T follicular helper cell (primary cell): ENCODE measurements around the gene DCTN2.
A peak's percentile ranks its signal among the peaks of the same experiment; 100 is the strongest.
"Not testable (repeated sequence)": the region's sequence is repeated elsewhere in the genome, so short reads cannot be mapped to it uniquely, and the experiment has no call there.

Source experiments
- DNase-seq: peaks from one replicate; pipeline ENCODE4 v3.0.0-alpha.2; 2020; ENCODE audit warnings: low read depth

DCTN2 gene

GRCh38 chr12:57528831-57529555, 18.0 kb downstream of the DCTN2 start:
- DNase-seq, result no peak

DNA sequence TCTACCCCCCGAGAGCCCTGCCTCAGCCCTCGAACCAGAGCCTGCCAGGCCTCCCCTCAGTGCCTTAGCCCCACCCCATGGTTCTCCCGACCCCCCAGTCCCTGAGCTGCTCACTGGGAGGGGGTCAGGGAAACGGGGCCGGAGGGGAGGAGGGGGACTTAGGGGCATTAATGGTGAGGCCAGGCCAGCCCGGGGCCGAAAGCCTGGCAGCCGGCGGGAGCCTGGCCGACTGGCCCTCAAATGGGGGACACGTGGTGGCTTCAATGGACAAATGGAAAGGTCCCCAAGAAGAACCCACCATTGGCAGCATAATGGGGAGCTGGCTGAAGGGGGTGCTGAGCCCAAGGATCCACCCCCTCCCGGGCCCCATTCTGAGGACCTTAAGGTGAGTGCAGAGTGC, 18.8 kb downstream of the DCTN2 start:
- DNase-seq, result no peak

DNA sequence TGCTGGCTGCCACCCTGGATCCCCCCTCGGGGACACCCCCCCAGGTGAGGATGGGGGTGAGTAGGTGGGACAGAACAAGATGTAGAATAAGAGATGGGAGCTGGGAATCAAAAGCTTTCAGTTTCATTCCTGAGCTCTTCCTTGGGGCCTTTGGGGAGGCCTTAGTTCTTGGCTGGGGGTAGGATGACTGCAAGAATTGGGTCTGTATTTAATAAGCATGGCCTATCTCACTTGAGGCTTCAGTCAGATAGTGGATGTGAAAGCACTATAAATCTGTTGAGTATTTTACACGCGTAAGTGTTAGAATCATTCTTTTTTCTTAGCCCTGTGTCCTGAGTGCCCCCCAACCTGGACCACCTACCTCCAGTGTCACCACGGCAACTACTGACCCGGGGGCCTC, 19.8 kb downstream of the DCTN2 start:
- no peak for DNase-seq

DNA sequence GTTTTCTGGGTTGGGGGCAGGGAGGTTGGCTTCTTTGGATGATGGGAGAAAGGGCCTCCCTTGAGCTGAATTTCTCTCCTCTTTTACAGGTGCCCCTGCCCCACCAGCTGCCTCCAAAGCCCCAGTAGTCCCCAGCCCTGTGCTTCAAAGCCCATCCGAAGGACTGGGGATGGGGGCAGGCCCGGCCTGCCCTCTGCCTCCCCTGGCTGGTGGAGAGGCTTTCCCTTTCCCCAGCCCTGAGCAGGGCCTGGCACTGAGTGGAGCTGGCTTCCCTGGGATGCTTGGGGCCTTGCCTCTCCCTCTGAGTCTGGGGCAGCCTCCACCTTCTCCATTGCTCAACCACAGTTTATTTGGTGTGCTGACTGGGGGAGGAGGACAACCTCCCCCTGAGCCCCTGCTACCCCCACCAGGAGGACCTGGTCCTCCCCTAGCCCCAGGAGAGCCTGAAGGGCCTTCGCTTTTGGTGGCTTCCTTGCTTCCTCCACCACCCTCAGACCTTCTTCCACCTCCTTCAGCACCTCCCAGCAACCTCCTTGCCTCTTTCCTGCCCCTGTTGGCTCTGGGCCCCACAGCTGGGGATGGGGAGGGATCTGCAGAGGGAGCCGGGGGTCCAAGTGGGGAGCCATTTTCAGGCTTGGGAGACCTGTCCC, 20.4 kb downstream of the DCTN2 start:
- DNase-seq, result no peak

GRCh38 chr12:57525615-57526383, 21.2 kb downstream of the DCTN2 start:
- DNase-seq, result no peak

- DNase-seq, result no peak
These were observed 22.0 kb downstream of the DCTN2 start for GRCh38 chr12:57524814-57525614.

GRCh38 chr12:57523706-57524614, 23.0 kb downstream of the DCTN2 start:
- DNase-seq, result no peak

DNA sequence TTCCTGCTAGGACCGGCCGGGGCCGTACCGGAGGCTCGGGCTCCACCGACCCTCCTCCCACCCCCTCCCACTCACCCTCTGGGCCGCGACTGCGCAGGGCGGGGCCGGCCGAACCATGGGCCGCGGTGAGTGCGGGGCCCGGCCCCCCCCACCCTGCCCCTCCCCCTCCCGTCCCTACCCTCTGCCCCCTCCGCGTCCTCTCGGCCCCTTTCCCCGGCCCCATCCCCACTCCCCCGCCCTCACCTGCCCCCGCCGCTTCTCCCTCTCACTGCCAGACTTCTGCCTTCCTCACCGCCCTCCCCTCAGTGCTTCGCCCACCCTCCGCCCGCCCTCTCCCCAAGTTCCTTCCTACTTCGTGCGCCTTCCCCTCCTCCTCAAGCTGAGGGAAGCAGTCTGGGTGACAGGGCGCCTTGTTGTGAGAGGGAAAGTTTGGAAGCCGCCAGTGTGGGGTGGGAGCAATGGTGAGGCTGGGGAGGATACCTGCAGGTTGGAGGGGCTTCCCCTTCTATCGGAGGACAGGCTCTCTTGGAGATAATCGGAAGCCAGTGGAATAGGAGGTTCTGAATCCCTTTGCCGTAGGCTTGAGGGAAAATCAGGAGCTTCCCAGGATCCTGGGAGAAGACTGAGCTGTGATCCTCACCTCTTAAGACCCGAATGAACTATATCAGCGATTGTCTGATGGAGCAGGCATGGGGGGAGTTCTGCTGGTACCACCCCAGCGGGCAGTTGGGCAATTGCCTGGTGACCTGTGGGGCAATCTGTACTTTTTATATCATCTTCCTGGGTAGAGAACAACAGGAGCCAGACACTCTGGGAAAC, 23.9 kb downstream of the DCTN2 start:
- peak; percentile 48 for DNase-seq

- peak; percentile 86 for DNase-seq
These were observed 24.7 kb downstream of the DCTN2 start, which contains the start of gene MBD6 for GRCh38 chr12:57522011-57522886. MBD6 (plus strand) TSS chr12:57522824; CDS start chr12:57524304, 1,480 bp downstream.

GRCh38 chr12:57521525-57522010, 25.4 kb downstream of the DCTN2 start:
- peak; percentile 19 for DNase-seq

- DNase-seq, result peak; percentile 100
These were observed 26.8 kb downstream of the DCTN2 start, which contains the start of gene DDIT3 for GRCh38 chr12:57520053-57520818. DDIT3 (minus strand) TSS chr12:57520514; CDS start chr12:57517406, 3,108 bp downstream.

- no peak for DNase-seq
These were observed 27.3 kb downstream of the DCTN2 start for GRCh38 chr12:57519796-57520052.

- DNase-seq, result no peak
These were observed 27.8 kb downstream of the DCTN2 start for GRCh38 chr12:57518920-57519795.

- DNase-seq, result no peak
These were observed 28.6 kb downstream of the DCTN2 start for GRCh38 chr12:57518176-57518919.

GRCh38 chr12:57517718-57518117, 29.3 kb downstream of the DCTN2 start:
- DNase-seq, result not testable (repeated sequence)

- DNase-seq, result no peak
These were observed 29.8 kb downstream of the DCTN2 start for GRCh38 chr12:57517187-57517586.
